Measurements from ENCODE around the gene PRH1.

Gene PRH1

DNA sequence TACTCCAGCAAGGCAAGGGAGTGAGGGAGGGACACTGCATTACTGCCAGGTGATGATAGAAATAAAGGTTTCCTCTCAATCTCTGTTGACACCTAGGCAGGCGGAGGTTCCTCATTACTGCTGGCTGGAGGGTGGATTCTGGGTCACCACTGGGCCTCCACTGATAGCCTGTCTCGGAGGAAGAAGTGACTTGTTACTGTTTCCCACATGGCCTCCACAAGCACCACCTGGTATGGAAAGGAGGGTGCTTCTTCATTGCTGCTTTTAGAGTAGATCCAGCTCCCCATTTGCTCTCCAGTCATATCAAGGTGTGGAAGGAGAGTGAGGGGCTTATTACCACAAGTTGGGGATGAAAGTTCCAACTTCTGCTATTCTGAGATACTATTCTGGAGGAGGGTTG is 41.2 kb downstream of the PRH1 start:
- Histone ChIP-seq H3K27ac (ENCODE audit: low read length) (no peak overlapping the region), H3K4me1 (ENCODE audit: control insufficient read depth in 1 of 2, insufficient read depth in 2 of 2, low read length in 2 of 2) (no peaks in the 10 kb centered on the region), H3K4me3 (ENCODE audit: low read depth in 1 of 2, low read length in 2 of 2) (no peak overlapping the region), H3K36me3 (ENCODE audit: control insufficient read depth in 1 of 2, insufficient read depth in 2 of 2, low read length in 2 of 2) (peaks cover 0 to 10% of the 10 kb centered on the region in 2 donors), H3K9me3 (ENCODE audit: control insufficient read depth in 1 of 2, low read length in 2 of 2) (peaks cover 0 to under 1% of the 10 kb centered on the region in 2 donors), H3K27me3 (ENCODE audit: low read depth, low read length) (no peaks in the 10 kb centered on the region)

DNA sequence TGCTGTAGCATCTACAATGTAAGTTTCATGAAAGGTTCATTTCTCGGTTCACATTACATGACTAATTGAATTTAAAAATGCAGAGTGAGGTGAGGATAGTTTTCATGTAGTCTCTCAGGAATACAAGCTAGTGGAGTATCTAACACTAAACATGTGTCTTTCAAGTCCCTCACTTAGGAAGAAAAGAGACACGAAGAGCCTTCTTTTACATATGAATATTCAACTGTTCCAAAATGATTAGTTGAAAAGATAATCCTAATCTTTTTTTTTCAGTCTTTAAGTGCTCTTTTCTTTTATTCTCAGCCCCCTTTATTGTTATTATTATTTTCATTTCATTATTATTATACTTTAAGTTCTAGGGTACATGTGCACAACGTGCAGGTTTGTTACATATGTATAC is 45.6 kb downstream of the PRH1 start:
- no peaks in the 10 kb centered on the region for H3K4me1 ChIP-seq (ENCODE audit: control insufficient read depth in 1 of 2, insufficient read depth in 2 of 2, low read length in 2 of 2)
- H3K27me3 ChIP-seq (ENCODE audit: low read depth, low read length), result no peaks in the 10 kb centered on the region
- peaks cover 0 to 7% of the 10 kb centered on the region in 2 donors for H3K36me3 ChIP-seq (ENCODE audit: control insufficient read depth in 1 of 2, insufficient read depth in 2 of 2, low read length in 2 of 2)
- peaks cover 0 to 6% of the 10 kb centered on the region in 2 donors for H3K9me3 ChIP-seq (ENCODE audit: control insufficient read depth in 1 of 2, low read length in 2 of 2)
- no peak overlapping the region for H3K4me3 ChIP-seq (ENCODE audit: low read depth in 1 of 2, low read length in 2 of 2)
- no peak overlapping the region for H3K27ac ChIP-seq (ENCODE audit: low read length)
